Mesothelial cell of epicardium (in vitro differentiated cells): Measurements from ENCODE around the gene PCDHA12. TPM values are rescaled to one million over a fixed set of nuclear protein-coding genes. Genes with fewer than 3 reads are reported as not detected.
"Not testable (repeated sequence)": the region's sequence is repeated elsewhere in the genome, so short reads cannot be mapped to it uniquely, and the experiment has no call there.

Experiments
- DNase-seq, 2 experiments: peaks; one replicate each; pipeline ENCODE4 v3.0.0; 2021; ENCODE audit warnings: low spot score in 2 of 2; ENCODE audit not compliant: unreplicated experiment in 2 of 2
- H3K27ac Mint-ChIP-seq: 2 replicates; pipeline ENCODE4 v1.8.0; 2021; ENCODE audit warnings: mixed read lengths
- H3K27me3 Mint-ChIP-seq: 2 replicates; pipeline ENCODE4 v1.8.0; 2021; ENCODE audit warnings: low read depth, mixed read lengths
- H3K36me3 Mint-ChIP-seq: 2 replicates; pipeline ENCODE4 v1.8.0; 2021; ENCODE audit warnings: mixed read lengths
- H3K4me1 Mint-ChIP-seq: 2 replicates; pipeline ENCODE4 v1.8.0; 2021; ENCODE audit warnings: mixed read lengths
- H3K4me3 Mint-ChIP-seq: 2 replicates; pipeline ENCODE4 v1.8.0; 2021; ENCODE audit warnings: mild to moderate bottlenecking, moderate library complexity, mixed read lengths
- H3K9me3 Mint-ChIP-seq: 2 replicates; pipeline ENCODE4 v1.8.0; 2021; ENCODE audit warnings: mixed read lengths
- total RNA-seq: library from RNA; stranded (reverse); gene quantifications from 3 replicates; pipeline ENCODE4 v1.2.1, GENCODE V29; 2021
- TF ChIP-seq, protein P1 (sequence below): fragments of 200-600 bp; sonication (generic); IDR thresholded peaks from one replicate; pipeline ENCODE4 v1.5.0; 2021; ENCODE audit warnings: antibody characterized with exemption; ENCODE audit not compliant: unreplicated experiment

Gene PCDHA12
- total RNA-seq, 1 donor from 2014 or later = 22.5 TPM

DNA sequence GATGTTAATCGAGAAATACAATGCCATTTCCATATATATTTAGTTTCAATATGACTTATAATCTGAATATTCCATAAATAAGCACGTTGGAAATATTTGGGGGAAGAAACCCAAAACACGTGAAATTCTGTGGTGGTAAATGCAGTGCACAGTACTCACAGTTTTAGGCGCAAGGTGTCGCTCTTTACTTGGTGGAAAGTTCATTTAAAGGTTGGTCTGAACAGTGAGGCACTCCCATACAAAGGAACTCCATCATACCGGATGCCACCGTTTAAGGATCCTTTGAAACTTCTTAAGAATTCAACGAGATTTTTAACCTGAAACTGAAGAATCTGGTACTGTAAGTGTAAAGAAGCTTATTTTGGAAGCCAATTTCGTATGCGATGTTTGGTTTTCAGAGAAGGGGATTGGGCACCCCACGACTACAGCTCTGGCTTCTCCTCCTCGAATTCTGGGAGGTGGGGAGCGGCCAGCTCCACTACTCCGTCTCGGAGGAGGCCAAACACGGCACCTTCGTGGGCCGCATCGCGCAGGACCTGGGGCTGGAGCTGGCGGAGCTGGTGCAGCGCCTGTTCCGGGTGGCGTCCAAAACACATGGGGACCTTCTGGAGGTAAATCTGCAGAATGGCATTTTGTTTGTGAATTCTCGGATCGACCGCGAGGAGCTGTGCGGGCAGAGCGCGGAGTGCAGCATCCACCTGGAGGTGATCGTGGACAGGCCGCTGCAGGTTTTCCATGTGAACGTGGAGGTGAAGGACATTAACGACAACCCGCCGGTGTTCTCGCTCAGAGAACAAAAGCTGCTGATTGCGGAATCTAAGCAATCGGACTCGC lies 6.2 kb upstream of the PCDHA12 start, which contains the start of gene PCDHA11:
TSS of gene PCDHA11 (plus strand) at position 237 of the 834 bp plus-strand sequence. CDS start at position 384, 147 bp downstream.
- Mint-ChIP-seq H3K4me1 (peaks cover 5% of the 10 kb centered on the region), H3K4me3 (peak within 1 kb of the TSS; percentile 80), H3K36me3 (peaks cover 49% of the 10 kb centered on the region), H3K27ac (peak within 1 kb of the TSS; percentile 81), H3K9me3 (peaks cover 27% of the 10 kb centered on the region), H3K27me3 (no peaks in the 10 kb centered on the region)
- TF ChIP-seq, protein P1, sequence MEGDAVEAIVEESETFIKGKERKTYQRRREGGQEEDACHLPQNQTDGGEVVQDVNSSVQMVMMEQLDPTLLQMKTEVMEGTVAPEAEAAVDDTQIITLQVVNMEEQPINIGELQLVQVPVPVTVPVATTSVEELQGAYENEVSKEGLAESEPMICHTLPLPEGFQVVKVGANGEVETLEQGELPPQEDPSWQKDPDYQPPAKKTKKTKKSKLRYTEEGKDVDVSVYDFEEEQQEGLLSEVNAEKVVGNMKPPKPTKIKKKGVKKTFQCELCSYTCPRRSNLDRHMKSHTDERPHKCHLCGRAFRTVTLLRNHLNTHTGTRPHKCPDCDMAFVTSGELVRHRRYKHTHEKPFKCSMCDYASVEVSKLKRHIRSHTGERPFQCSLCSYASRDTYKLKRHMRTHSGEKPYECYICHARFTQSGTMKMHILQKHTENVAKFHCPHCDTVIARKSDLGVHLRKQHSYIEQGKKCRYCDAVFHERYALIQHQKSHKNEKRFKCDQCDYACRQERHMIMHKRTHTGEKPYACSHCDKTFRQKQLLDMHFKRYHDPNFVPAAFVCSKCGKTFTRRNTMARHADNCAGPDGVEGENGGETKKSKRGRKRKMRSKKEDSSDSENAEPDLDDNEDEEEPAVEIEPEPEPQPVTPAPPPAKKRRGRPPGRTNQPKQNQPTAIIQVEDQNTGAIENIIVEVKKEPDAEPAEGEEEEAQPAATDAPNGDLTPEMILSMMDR = no peak
- no peak for DNase-seq

DNA sequence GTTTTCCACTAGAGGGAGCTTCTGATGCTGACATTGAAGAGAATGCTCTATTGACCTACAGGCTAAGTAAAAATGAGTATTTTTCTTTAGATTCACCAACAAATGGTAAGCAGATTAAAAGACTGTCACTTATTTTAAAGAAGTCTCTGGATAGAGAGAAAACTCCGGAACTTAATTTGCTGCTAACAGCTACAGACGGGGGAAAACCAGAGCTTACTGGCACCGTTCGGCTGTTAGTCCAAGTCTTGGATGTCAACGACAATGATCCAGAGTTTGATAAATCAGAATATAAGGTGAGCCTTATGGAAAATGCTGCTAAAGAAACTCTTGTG lies 5.6 kb upstream of the PCDHA12 start:
- H3K27ac Mint-ChIP-seq = peak overlapping the region; percentile 81
- H3K9me3 Mint-ChIP-seq = peaks cover 29% of the 10 kb centered on the region
- no peaks in the 10 kb centered on the region for H3K27me3 Mint-ChIP-seq
- peak overlapping the region; percentile 80 for H3K4me3 Mint-ChIP-seq
- H3K4me1 Mint-ChIP-seq = peaks cover 11% of the 10 kb centered on the region
- TF ChIP-seq, protein P1 = peak; percentile 23
- no peak for DNase-seq
- H3K36me3 Mint-ChIP-seq = peaks cover 51% of the 10 kb centered on the region

DNA sequence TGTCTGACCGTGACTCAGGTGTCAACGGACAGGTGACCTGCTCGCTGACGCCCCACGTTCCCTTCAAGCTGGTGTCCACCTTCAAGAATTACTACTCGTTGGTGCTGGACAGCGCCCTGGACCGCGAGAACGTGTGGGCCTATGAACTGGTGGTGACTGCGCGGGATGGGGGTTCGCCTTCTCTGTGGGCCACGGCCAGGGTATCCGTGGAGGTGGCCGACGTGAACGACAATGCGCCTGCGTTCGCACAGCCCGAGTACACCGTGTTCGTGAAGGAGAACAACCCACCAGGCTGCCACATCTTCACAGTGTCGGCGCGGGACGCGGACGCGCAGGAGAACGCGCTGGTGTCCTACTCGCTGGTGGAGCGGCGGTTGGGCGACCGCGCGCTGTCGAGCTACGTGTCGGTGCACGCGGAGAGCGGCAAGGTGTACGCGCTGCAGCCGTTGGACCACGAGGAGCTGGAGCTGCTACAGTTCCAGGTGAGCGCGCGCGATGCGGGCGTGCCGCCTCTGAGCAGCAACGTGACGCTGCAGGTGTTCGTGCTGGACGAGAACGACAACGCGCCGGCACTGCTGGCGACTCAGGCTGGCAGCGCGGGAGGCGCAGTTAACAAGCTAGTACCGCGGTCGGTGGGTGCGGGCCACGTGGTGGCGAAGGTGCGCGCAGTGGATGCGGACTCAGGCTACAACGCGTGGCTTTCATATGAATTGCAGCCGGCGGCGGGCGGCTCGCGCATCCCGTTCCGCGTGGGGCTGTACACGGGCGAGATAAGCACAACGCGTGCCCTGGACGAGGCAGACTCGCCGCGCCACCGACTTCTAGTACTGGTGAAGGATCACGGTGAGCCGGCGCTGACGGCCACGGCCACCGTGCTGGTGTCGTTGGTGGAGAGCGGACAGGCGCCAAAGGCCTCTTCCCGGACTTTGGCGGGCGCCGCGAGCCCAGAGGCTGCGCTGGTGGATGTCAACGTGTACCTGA lies 4.6 kb upstream of the PCDHA12 start:
- DNase-seq = no peak
- no peaks in the 10 kb centered on the region for H3K27me3 Mint-ChIP-seq
- H3K4me1 Mint-ChIP-seq = peaks cover 16% of the 10 kb centered on the region
- no peak overlapping the region for H3K4me3 Mint-ChIP-seq
- TF ChIP-seq, protein P1 = no peak
- peaks cover 27% of the 10 kb centered on the region for H3K9me3 Mint-ChIP-seq
- H3K27ac Mint-ChIP-seq = no peak overlapping the region
- H3K36me3 Mint-ChIP-seq = peaks cover 57% of the 10 kb centered on the region

DNA sequence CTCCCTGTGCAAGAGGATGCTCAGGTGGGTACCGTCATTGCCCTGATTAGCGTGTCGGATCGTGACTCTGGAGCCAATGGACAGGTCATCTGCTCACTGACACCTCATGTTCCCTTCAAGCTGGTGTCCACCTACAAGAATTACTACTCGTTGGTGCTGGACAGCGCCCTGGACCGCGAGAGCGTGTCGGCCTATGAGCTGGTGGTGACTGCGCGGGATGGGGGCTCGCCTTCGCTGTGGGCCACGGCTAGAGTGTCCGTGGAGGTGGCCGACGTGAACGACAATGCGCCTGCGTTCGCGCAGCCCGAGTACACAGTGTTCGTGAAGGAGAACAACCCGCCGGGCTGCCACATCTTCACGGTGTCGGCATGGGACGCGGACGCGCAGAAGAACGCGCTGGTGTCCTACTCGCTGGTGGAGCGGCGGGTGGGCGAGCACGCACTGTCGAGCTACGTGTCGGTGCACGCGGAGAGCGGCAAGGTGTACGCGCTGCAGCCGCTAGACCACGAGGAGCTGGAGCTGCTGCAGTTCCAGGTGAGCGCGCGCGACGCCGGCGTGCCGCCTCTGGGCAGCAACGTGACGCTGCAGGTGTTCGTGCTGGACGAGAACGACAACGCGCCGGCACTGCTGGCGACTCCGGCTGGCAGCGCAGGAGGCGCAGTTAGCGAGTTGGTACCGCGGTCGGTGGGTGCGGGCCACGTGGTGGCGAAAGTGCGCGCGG lies 1.6 kb downstream of the PCDHA12 start:
- DNase-seq, H3K4me3 Mint-ChIP-seq, H3K27ac Mint-ChIP-seq, H3K27me3 Mint-ChIP-seq: not testable (repeated sequence)
- peaks cover 67% of the 10 kb centered on the region for H3K36me3 Mint-ChIP-seq
- H3K4me1 Mint-ChIP-seq = peaks cover 15% of the 10 kb centered on the region
- peaks cover 42% of the 10 kb centered on the region for H3K9me3 Mint-ChIP-seq

DNA sequence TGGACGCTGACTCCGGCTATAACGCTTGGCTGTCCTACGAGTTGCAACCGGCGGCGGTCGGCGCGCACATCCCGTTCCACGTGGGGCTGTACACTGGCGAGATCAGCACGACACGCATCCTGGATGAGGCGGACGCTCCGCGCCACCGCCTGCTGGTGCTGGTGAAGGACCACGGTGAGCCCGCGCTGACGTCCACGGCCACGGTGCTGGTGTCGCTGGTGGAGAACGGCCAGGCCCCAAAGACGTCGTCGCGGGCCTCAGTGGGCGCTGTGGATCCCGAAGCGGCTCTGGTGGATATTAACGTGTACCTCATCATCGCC lies 2.1 kb downstream of the PCDHA12 start:
- H3K36me3 Mint-ChIP-seq = peaks cover 67% of the 10 kb centered on the region
- peaks cover 42% of the 10 kb centered on the region for H3K9me3 Mint-ChIP-seq
- no peaks in the 10 kb centered on the region for H3K27me3 Mint-ChIP-seq
- H3K4me1 Mint-ChIP-seq = peaks cover 15% of the 10 kb centered on the region
- no peak for DNase-seq
- no peak overlapping the region for H3K27ac Mint-ChIP-seq
- TF ChIP-seq, protein P1 = no peak
- H3K4me3 Mint-ChIP-seq = no peak overlapping the region
